ENCODE results near the gene ANTXR2.

ANTXR2 gene

GRCh38 chr4:80091688-80092087 is 18.7 kb upstream of the ANTXR2 start:
- no peak for DNase-seq

DNA sequence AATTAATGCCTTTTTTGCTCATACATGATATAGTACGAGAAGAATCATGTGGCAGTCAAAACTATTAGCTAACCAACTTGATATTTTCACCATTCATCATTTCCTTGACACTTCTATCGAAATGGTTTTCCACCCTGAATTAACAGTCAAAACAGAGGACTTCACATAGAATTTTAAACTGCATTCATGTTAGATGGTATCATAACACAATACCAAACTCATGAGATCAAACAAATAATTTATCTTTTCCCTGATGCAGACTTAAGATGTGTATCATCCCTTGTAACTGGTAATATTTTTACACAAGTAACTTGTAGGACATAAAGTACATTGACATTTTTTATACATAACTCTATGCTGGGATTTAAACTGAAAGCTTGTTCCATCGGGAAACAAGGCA is 18.2 kb upstream of the ANTXR2 start:
- DNase-seq: no peak

GRCh38 chr4:80090090-80090489 is 17.1 kb upstream of the ANTXR2 start:
- DNase-seq: no peak

- no peak for DNase-seq
Observed at GRCh38 chr4:80088471-80088870, 15.4 kb upstream of the ANTXR2 start.

DNA sequence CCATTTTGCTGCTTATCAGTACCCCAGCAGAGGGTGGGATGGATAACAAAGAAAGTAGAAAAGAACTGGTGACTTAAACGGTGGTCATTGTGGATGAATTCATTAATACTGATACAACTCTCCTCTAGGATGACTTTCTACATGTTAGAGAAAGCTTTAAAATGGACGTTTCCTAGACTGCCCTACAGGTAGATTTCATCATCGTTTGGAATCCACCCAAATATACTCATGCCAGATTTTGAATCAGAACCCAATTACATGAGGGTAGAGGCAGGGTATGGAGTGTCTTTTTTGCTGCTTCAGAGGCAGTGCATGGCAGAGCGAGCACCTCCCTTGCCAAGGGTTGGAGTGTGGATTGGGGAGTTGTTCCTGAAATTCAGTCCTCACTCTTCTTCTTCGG is 13.3 kb upstream of the ANTXR2 start:
- DNase-seq: no peak

DNA sequence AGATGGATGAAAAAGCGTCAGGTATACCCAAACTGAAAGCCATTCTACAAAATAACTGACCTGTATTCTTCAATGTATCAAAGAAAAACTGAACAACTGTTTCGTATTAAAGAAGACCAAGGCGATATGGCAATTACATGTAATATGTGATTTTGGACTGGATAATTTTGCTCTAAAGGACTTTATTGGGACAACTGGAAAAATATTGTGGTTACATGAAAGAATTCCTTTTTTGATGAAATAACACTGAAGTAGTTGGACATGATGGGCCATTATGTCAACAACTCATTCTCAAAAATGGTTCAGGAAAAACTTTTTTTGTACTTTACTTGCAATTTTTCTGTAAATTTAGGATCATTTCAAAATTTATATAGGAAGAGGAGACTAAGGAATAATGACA is 12.1 kb upstream of the ANTXR2 start:
- DNase-seq: no peak

GRCh38 chr4:80082693-80083092 is 9.7 kb upstream of the ANTXR2 start:
- DNase-seq: no peak

DNA sequence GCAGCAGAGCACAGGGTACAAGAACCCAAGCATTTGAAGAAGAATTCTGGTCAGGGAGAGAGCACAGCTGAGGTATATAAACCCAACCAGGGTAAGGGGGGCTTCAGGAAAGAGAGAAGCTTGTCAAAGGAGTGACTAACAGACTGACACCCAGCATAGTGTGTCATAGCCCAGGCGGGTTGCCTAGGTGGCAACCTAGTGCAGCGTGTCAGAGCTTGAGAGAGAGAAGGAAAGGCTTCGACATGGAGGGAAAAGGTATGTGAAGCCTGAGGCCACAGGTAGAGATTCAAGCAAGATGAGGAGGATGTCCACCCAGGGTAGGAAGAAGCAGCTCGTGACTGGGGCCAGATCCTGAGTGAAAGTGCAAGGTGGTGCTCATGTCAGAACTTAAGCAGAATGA is 8.5 kb upstream of the ANTXR2 start:
- no peak for DNase-seq

- DNase-seq: no peak
Observed at GRCh38 chr4:80079255-80079923, 6.4 kb upstream of the ANTXR2 start.

DNA sequence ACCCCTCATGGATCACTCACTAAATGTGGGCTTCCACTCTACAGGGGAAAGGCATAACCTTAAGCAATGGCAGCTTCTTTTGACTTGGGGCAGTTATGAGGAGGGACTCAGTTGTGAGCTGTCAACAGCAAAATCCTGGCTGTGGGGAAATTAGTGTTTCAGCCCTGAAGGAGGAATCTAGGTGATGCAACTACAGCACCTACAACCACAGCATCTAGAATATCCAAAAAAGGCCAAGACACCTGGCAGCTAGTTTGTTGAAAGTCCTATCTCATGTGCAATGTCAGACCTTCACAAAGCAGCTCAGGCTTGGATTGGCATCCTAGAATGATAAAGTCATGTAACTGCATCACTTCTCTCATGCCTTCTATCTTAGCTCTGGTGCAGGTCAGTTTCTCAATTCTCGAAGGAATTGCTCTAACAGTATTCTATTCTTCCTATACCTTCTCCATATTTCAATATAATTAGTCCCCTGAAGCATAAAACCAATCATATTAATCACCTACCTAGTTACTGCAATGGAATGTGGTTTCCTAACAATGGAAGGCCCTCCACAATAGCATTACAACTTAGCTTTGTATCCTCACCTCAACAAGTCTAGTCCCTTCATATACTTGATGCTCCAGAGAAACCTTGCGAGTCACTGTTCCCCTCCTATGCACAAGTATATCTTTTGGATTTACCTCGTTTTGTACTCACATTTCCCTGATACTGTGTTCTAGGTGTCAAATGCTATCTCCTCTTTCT is 5.5 kb upstream of the ANTXR2 start:
- no peak for DNase-seq

DNA sequence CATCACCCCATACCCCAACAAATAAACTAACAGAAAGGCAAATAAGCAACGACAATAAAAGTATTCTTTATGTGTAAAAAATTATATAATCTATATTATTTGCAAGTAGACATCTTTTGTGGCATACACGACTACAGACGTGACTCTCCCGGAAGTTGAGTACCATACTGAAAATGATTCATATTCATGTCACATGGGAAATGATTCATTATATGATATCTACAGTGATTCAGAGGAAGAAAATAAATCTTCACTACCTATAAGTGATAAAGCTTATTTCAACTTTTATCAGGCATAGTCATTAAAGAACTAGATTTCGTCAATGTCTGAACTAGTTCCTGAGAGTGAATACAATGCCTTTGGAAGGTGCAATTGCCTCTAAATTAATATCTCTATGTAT is 4.6 kb upstream of the ANTXR2 start:
- no peak for DNase-seq

GRCh38 chr4:80076681-80077080 is 3.7 kb upstream of the ANTXR2 start:
- DNase-seq: no peak

GRCh38 chr4:80075995-80076675 is 3.1 kb upstream of the ANTXR2 start:
- DNase-seq: no peak

DNA sequence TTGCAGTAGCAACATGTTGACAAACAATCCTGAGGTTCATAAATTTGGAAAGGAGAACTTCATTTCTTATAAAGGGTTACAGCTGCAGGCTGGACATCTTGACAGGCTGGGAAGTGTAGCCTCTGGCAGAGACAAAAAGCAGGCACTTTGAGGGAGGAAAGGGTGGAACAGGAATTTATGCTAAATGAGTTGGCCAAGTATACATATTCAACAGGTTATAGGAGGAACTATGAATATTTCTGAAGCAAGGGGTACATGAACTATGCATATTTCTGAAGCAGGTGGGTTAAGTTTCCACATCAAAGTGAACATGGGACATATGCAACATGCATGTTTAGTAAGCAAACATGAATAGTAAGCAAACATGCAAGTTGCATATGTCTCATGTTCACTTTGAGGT is 1.6 kb upstream of the ANTXR2 start:
- no peak for DNase-seq

DNA sequence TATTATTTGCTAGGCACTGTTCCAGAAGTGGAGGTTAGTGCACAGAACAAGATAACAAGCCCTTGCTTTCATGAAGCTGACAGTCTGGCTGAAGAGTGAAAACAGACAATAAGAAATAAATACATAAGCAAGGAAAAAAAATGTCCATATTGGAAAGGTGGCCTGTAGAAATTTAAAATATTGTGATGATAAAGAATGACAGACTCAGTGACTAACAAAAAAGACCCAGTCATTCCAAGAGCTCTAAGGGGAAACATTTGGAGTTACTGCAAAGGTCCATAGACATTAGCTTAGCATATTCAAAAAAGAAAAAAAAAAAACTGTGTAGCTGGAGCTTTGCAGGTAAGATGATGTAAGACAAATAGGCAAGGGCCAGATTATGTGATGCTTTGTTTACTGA is 1.0 kb upstream of the ANTXR2 start:
- DNase-seq: no peak

DNA sequence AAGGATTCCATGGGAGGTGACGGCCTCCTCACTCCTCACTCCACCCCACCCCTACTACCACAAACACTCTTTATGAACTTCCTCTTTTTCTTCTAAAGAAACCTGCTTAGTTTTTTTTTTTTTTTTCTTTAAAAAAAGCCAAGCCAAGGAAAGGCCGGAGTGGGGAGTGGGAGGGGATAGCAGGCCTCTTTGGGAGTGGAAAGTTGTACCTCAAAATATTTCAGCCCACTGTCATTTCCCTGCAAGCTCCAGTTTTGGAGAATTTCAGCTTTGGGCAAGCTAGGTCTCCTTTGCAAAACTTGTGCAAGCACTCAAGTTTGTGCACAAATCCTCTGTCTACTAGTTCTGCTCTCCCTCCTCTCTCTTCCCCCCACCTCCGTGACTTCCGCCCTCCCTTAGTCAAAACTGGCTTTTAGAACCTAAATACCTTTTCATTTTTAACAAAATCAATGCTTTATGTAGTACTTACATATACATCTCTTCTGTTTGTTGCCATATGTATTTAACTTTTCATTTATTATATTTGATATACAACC is 512 bp upstream of the ANTXR2 start:
- no peak for DNase-seq

DNA sequence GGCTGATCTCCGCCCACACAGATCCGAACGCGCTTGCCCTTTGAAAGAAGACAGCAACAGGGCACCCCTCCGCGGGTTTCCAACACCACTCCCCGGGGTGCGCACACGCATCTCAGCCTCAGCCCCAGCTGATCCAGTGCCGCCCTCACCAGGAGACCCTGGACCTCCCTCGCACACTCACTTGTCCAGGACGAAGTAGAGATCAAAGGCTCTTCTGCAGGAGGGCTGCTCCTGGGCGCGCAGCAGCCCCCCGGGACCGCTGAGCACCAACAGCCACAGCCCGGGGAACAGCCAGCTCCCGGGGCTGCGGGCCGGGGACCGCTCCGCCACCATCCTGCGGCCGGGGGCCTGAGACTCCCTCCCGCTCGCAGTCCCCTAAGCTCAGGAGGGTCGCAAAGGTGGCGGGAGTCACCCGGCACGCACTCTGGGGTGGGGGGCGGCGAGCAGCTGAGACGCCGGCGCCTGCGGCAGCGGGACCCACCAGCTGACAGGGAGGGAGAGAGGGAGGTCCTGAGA is 743 bp downstream of the ANTXR2 start:
- DNase-seq: peak; percentile 66

- DNase-seq: no peak
Observed at GRCh38 chr4:80071604-80072227, 1.3 kb downstream of the ANTXR2 start.

- DNase-seq: no peak
Observed at GRCh38 chr4:80070880-80071603, 2.0 kb downstream of the ANTXR2 start.

- DNase-seq: no peak
Observed at GRCh38 chr4:80069837-80070731, 2.9 kb downstream of the ANTXR2 start.

DNA sequence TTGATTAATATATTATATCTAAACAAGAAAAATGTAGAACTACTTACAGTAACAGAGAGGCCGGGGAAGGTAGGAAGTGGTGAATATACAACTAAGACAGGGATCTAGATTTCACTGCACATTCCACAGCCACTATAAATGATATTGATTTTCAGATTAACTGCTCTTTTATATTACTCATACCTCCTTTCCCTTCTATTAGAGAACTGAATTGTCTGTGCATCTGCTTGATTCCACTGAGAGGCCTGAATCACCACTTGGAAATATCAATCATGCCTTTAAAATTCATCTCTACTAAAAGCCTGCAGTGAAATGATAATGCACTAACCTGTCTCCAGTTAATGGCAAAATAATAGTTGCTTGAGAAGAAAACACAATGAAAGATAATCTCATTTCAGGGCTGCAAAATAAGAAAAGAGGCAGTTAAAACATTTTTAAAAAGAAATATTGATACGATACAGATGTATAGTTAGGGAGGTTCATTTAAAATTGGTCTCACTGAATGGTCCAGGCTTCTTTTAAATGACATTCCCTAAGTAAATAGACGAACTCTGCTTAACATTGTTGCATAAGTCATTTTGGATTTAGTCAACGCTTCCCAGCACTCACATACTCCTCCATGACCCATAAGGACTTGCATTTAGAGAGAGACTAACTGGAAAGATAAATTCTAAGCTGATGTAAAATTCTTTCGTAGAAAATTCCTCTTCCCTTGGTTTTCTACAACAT is 3.8 kb downstream of the ANTXR2 start:
- no peak for DNase-seq
